Osteoblast (primary cell): ENCODE measurements around the gene CST7. TPM values are rescaled to one million over a fixed set of nuclear protein-coding genes. Genes with fewer than 3 reads are reported as not detected.

Experiments
- DNase-seq: peaks from one replicate; pipeline ENCODE4 v3.0.0; 2011; ENCODE audit warnings: low spot score, mixed read lengths; ENCODE audit not compliant: insufficient read length; ENCODE audit errors: missing footprints
- H2AFZ ChIP-seq: 2 replicates; pipeline ENCODE4 v1.6.0; 2011; ENCODE audit warnings: mild to moderate bottlenecking, low read length
- H3K27ac ChIP-seq: 2 replicates; pipeline ENCODE4 v1.5.1; 2011; ENCODE audit warnings: mild to moderate bottlenecking, low read depth, low read length, moderate library complexity
- H3K27me3 ChIP-seq: 2 replicates; pipeline ENCODE4 v1.6.0; 2012; ENCODE audit warnings: mild to moderate bottlenecking, control low read depth, inconsistent platforms, low read length, moderate library complexity; ENCODE audit not compliant: insufficient read depth
- H3K36me3 ChIP-seq: 2 replicates; pipeline ENCODE4 v1.5.1; 2011; ENCODE audit warnings: mild to moderate bottlenecking, low read length, control low read depth, moderate library complexity; ENCODE audit not compliant: insufficient read depth
- H3K4me1 ChIP-seq: 2 replicates; pipeline ENCODE4 v1.5.1; 2011; ENCODE audit warnings: mild to moderate bottlenecking, low read length, control low read depth, moderate library complexity; ENCODE audit not compliant: insufficient read depth
- H3K4me2 ChIP-seq: 2 replicates; pipeline ENCODE4 v1.6.0; 2011; ENCODE audit warnings: mild to moderate bottlenecking, low read length; ENCODE audit not compliant: insufficient read depth
- H3K4me3 ChIP-seq: fragments of 200-600 bp; sonication (generic); 3 replicates; pipeline ENCODE4 v1.5.1; 2012; ENCODE audit warnings: mild to moderate bottlenecking, low read length, inconsistent platforms; ENCODE audit not compliant: insufficient read depth
- H3K79me2 ChIP-seq: 2 replicates; pipeline ENCODE4 v1.6.0; 2012; ENCODE audit warnings: mild to moderate bottlenecking, low read length, control low read depth, inconsistent platforms; ENCODE audit not compliant: insufficient read depth
- H3K9me3 ChIP-seq: 2 replicates; pipeline ENCODE4 v1.5.1; 2011; ENCODE audit warnings: low read depth, low read length, control low read depth
- H4K20me1 ChIP-seq: 2 replicates; pipeline ENCODE4 v1.6.0; 2012; ENCODE audit warnings: mild to moderate bottlenecking, low read length, control low read depth; ENCODE audit not compliant: insufficient read depth
- CTCF ChIP-seq: IDR thresholded peaks from 2 replicates; pipeline ENCODE4 v1.5.1; 2011; ENCODE audit warnings: mild to moderate bottlenecking, low read depth, low read length, moderate library complexity; ENCODE audit errors: extremely low read depth
- total RNA-seq: library from RNA; depleted of rRNA; stranded (reverse); fragments of >200 nt; gene quantifications from 2 replicates; pipeline ENCODE4 v1.2.3, GENCODE V29; 2012

CST7 gene
- total RNA-seq, 1 donor: not detected

GRCh38 chr20:24979036-24979960 is 30.2 kb downstream of the CST7 start:
- DNase-seq: no peak
- Histone ChIP-seq H4K20me1 (peaks cover 21% of the 10 kb centered on the region), H3K27me3 (no peaks in the 10 kb centered on the region), H3K79me2 (peaks cover 36% of the 10 kb centered on the region), H3K4me2 (no peak overlapping the region), H3K36me3 (peaks cover 29% of the 10 kb centered on the region), H3K4me3 (no peak overlapping the region), H3K9me3 (no peaks in the 10 kb centered on the region), H2AFZ (no peak overlapping the region), H3K27ac (no peak overlapping the region), H3K4me1 (peaks cover 4% of the 10 kb centered on the region)
- no peak for TF ChIP-seq CTCF

GRCh38 chr20:24980291-24981053 is 31.4 kb downstream of the CST7 start:
- Histone ChIP-seq H3K36me3 (peaks cover 29% of the 10 kb centered on the region), H3K27ac (no peak overlapping the region), H2AFZ (no peak overlapping the region), H3K4me1 (peaks cover 4% of the 10 kb centered on the region), H3K4me3 (no peak overlapping the region), H3K27me3 (no peaks in the 10 kb centered on the region), H4K20me1 (peaks cover 27% of the 10 kb centered on the region), H3K9me3 (no peaks in the 10 kb centered on the region), H3K4me2 (no peak overlapping the region), H3K79me2 (peaks cover 45% of the 10 kb centered on the region)
- DNase-seq: no peak
- no peak for TF ChIP-seq CTCF

GRCh38 chr20:24981282-24981681 is 32.2 kb downstream of the CST7 start:
- Histone ChIP-seq H3K4me1 (peaks cover 4% of the 10 kb centered on the region), H3K79me2 (peaks cover 49% of the 10 kb centered on the region), H3K9me3 (no peaks in the 10 kb centered on the region), H3K4me3 (no peak overlapping the region), H3K36me3 (peaks cover 26% of the 10 kb centered on the region), H2AFZ (no peak overlapping the region), H3K27me3 (no peaks in the 10 kb centered on the region), H3K4me2 (no peak overlapping the region), H4K20me1 (peaks cover 33% of the 10 kb centered on the region), H3K27ac (peak overlapping the region; percentile 13)
- DNase-seq: no peak
- no peak for TF ChIP-seq CTCF

- Histone ChIP-seq H4K20me1 (peaks cover 38% of the 10 kb centered on the region), H3K27ac (peak overlapping the region; percentile 13), H3K4me1 (peaks cover 4% of the 10 kb centered on the region), H3K4me2 (no peak overlapping the region), H2AFZ (no peak overlapping the region), H3K4me3 (no peak overlapping the region), H3K36me3 (peaks cover 21% of the 10 kb centered on the region), H3K27me3 (no peaks in the 10 kb centered on the region), H3K9me3 (no peaks in the 10 kb centered on the region), H3K79me2 (peaks cover 50% of the 10 kb centered on the region)
- DNase-seq: no peak
- TF ChIP-seq CTCF: no peak
Observed at GRCh38 chr20:24981790-24982189, 32.7 kb downstream of the CST7 start.
